Body of pancreas (tissue), 4 donors: ENCODE measurements around the gene BTG2.

Source experiments
- POLR2A ChIP-seq, 3 donors: fragments of 450-650 bp; IDR thresholded peaks; one replicate each; pipeline ENCODE4 v1.6.1; 2016; ENCODE audit warnings: antibody characterized with exemption in 3 of 3, mild to moderate bottlenecking in 2 of 3
- TF ChIP-seq, protein P1 (sequence below), 7 experiments: fragments of 450-650 bp in 4 of 7; fragments of 200-600 bp in 3 of 7; sonication (generic) in 3 of 7; IDR thresholded peaks; one replicate each; pipeline ENCODE4 v1.5.1; 2016 to 2019; ENCODE audit warnings: antibody characterized with exemption in 7 of 7

DNA sequence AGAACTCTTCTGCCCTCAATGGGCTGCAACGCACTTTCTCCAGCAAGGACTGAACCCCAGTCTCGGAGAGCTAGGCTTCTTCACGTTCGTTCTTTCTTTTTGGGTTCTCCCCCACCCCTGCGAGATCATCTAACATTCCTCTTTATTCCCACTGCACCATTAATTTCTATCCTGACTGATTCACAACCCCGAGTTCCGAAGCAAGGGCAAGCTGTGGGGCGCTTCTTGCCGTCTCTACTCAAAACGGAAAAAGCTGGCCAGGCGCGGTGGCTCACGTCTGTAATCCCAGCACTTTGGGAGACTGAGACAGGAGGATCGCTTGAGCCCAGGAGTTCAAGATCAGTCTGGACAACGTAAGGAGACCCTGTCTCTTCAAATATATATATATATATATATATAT is 37.4 kb upstream of the BTG2 start:
- TF ChIP-seq, protein P1, sequence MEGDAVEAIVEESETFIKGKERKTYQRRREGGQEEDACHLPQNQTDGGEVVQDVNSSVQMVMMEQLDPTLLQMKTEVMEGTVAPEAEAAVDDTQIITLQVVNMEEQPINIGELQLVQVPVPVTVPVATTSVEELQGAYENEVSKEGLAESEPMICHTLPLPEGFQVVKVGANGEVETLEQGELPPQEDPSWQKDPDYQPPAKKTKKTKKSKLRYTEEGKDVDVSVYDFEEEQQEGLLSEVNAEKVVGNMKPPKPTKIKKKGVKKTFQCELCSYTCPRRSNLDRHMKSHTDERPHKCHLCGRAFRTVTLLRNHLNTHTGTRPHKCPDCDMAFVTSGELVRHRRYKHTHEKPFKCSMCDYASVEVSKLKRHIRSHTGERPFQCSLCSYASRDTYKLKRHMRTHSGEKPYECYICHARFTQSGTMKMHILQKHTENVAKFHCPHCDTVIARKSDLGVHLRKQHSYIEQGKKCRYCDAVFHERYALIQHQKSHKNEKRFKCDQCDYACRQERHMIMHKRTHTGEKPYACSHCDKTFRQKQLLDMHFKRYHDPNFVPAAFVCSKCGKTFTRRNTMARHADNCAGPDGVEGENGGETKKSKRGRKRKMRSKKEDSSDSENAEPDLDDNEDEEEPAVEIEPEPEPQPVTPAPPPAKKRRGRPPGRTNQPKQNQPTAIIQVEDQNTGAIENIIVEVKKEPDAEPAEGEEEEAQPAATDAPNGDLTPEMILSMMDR (IDR thresholded peaks at IDR 0.05), result no peak
- no peak for TF ChIP-seq POLR2A (IDR thresholded peaks at IDR 0.05)
